HepG2 (cell line): ENCODE measurements around the gene VWA7. TPM values are rescaled to one million over a fixed set of nuclear protein-coding genes. Genes with fewer than 3 reads are reported as not detected.

Source experiments
- ATAC-seq: fragments of 200-7000 bp; cut with Tn5 transposase; 3 replicates; pipeline ENCODE4 v1.9.1; 2020; ENCODE audit warnings: mild to moderate bottlenecking, moderate library complexity
- BruUV-seq: library from RNA; stranded (reverse); fragments of 400-500 nt; replicated peaks from 2 replicates; lab custom pipeline; 2021; lab: Mats Ljungman, UMichigan
- CTCF ChIA-PET: fragments of 300-600 bp; formaldehyde crosslinking; extraction: SDS; loops from one replicate; lab custom pipeline; 2021; ENCODE audit warnings: low total read pairs, inconsistent platforms, low intra/inter-chr PET ratio; lab: Yijun Ruan, JAX
- POLR2A ChIA-PET: fragments of 350-600 bp; sonication (Branson Sonifier 250); formaldehyde crosslinking; loops from one replicate; lab custom pipeline; 2020; ENCODE audit warnings: antibody characterized with exemption, inconsistent platforms; lab: Yijun Ruan, JAX
- DNase-seq: peaks from one replicate; pipeline ENCODE4 v3.0.0-alpha.2; 2015; ENCODE audit warnings: low spot score
- FAIRE-seq: peaks from 3 replicates; lab custom pipeline; 2011; peaks lifted over from hg19 to GRCh38; lab: Jason Lieb, UNC
- H2AFZ ChIP-seq: one replicate; pipeline ENCODE4 v1.6.1; 2011; ENCODE audit warnings: low read length, inconsistent platforms
- H3K27ac ChIP-seq: fragments of 300-600 bp; 3 replicates; pipeline ENCODE4 v1.8.0; 2011; ENCODE audit warnings: mixed run types, mild to moderate bottlenecking, mixed read lengths, low read length, inconsistent platforms; ENCODE audit not compliant: insufficient read depth; ENCODE audit errors: extremely low read length
- H3K27me3 ChIP-seq, 2 experiments: fragments of 200-600 bp in 1 of 2; 2 replicates in 1 of 2; 3 replicates in 1 of 2; pipeline versions ENCODE4 v1.6.0 to v1.8.0; 2011; ENCODE audit warnings: low read length in 2 of 2, mild to moderate bottlenecking in 2 of 2, moderate library complexity in 2 of 2, inconsistent platforms in 1 of 2; ENCODE audit not compliant: insufficient read depth in 2 of 2, control insufficient read depth in 1 of 2
- H3K36me3 ChIP-seq, 2 experiments: fragments of 200-600 bp in 1 of 2; replicated peaks in 1 of 2; 2 replicates in 1 of 2; 3 replicates in 1 of 2; pipeline versions ENCODE4 v1.5.1 to v1.8.0; 2011; ENCODE audit warnings: low read length in 2 of 2, inconsistent platforms in 1 of 2; ENCODE audit not compliant: insufficient read depth in 2 of 2, control insufficient read depth in 1 of 2
- H3K4me1 ChIP-seq: 2 replicates; pipeline ENCODE4 v1.5.1; 2012; ENCODE audit warnings: low read length, inconsistent platforms; ENCODE audit not compliant: insufficient read depth
- H3K4me2 ChIP-seq: 2 replicates; pipeline ENCODE4 v1.6.0; 2011; ENCODE audit warnings: low read depth, low read length, inconsistent platforms
- H3K4me3 ChIP-seq, 3 experiments: fragments of 200-600 bp in 1 of 3; sonication (generic), shearing (Covaris generic) in 1 of 3; replicated peaks in 1 of 3; 2 replicates each; pipeline ENCODE4 v1.5.1; 2011 to 2016; ENCODE audit warnings: low read length in 3 of 3, inconsistent platforms in 2 of 3, low read depth in 2 of 3, mild to moderate bottlenecking in 2 of 3, control low read depth in 1 of 3, mixed read lengths in 1 of 3; ENCODE audit not compliant: insufficient read depth in 1 of 3
- H3K79me2 ChIP-seq: one replicate; pipeline ENCODE4 v1.6.1; 2011; ENCODE audit warnings: low read length, inconsistent platforms; ENCODE audit not compliant: insufficient read depth
- H3K9ac ChIP-seq: 2 replicates; pipeline ENCODE4 v1.6.0; 2011; ENCODE audit warnings: mild to moderate bottlenecking, low read depth, low read length, inconsistent platforms; ENCODE audit not compliant: insufficient read depth
- H3K9me3 ChIP-seq: 2 replicates; pipeline ENCODE4 v1.5.1; 2012; ENCODE audit warnings: mild to moderate bottlenecking, low read length
- H4K20me1 ChIP-seq: 2 replicates; pipeline ENCODE4 v1.6.0; 2011; ENCODE audit warnings: inconsistent platforms, mild to moderate bottlenecking, low read length, moderate library complexity; ENCODE audit not compliant: insufficient read depth
- CREB1 ChIP-seq, 2 experiments: fragments of 450-650 bp in 1 of 2; IDR thresholded peaks; 2 replicates each; pipeline ENCODE4 v1.6.1; 2016 to 2017; ENCODE audit warnings: control low read depth in 1 of 2, mild to moderate bottlenecking in 1 of 2, missing compliant biosample characterization in 1 of 2, missing genetic modification characterization in 1 of 2
- EP300 ChIP-seq, 3 experiments: sonication (generic) in 1 of 3; formaldehyde crosslinking in 1 of 3; IDR thresholded peaks; 2 replicates each; pipeline versions ENCODE4 v1.5.1 to v1.6.1; 2011 to 2020; ENCODE audit warnings: low read depth in 2 of 3, low read length in 2 of 3, borderline replicate concordance in 1 of 3, improper control_type of control experiment in 1 of 3, mild to moderate bottlenecking in 1 of 3, missing genetic modification reagents in 1 of 3, moderate library complexity in 1 of 3
- MBD4 ChIP-seq: IDR thresholded peaks from 2 replicates; pipeline ENCODE4 v1.6.1; 2012; ENCODE audit warnings: low read length, inconsistent platforms, borderline replicate concordance
- MTF2 ChIP-seq: sonication (generic); formaldehyde crosslinking; IDR thresholded peaks from 2 replicates; pipeline ENCODE4 v1.5.0; 2020; ENCODE audit warnings: missing genetic modification reagents, borderline replicate concordance
- NFYB ChIP-seq: sonication (generic); formaldehyde crosslinking; IDR thresholded peaks from 2 replicates; pipeline ENCODE4 v1.4.0; 2020; ENCODE audit warnings: missing genetic modification reagents
- SMYD3 ChIP-seq: sonication (generic); formaldehyde crosslinking; IDR thresholded peaks from 2 replicates; pipeline ENCODE4 v1.8.1; 2023; ENCODE audit warnings: mild to moderate bottlenecking, missing genetic modification reagents
- U2AF1 ChIP-seq: fragments of 200-400 bp; formaldehyde crosslinking; optimal IDR thresholded peaks from 2 replicates; pipeline ENCODE3; 2017; ENCODE audit warnings: mild to moderate bottlenecking, low read depth, low read length
- ZNF644 ChIP-seq: IDR thresholded peaks from 2 replicates; pipeline ENCODE4 v1.6.1; 2016; ENCODE audit warnings: low read depth
- WGBS: methylation state at CpG from one replicate; pipeline ENCODE4 v1.1.6; 2017; ENCODE audit warnings: low lambda C conversion rate; 5-methylcytosine and 5-hydroxymethylcytosine counted together
- in situ Hi-C: cut with HindIII; loops from 2 replicates; pipeline ENCODE4 v1.10.0; 2017; ENCODE audit warnings: low pct_unique_long_range_greater_than_20kb; ENCODE audit not compliant: extremely low pct_ligation_motif_present
- intact Hi-C: fragments of 100-400 bp; cut with micrococcal nuclease; formaldehyde crosslinking; loops from one replicate; pipeline ENCODE4 v1.10.0; 2022; ENCODE audit not compliant: unreplicated experiment
- polyA plus RNA-seq, 8 experiments: library from polyadenylated mRNA; depleted of rRNA in 3 of 8; stranded (reverse) in 7 of 8; unstranded in 1 of 8; fragments of >200 nt; fragmentation: Illumina TruSeq in 4 of 8; extraction: Trizol in 4 of 8; gene quantifications; 2 replicates each; pipeline versions ENCODE4 v1.2.1 to v1.2.3, GENCODE V29; 2011 to 2016; ENCODE audit warnings: low read depth in 4 of 8, missing spikeins in 1 of 8, mixed read lengths in 1 of 8; ENCODE audit not compliant: insufficient read depth in 1 of 8
- total RNA-seq, 5 experiments: library from RNA; depleted of rRNA; stranded (reverse); fragments of >200 nt; fragmentation: Illumina TruSeq; extraction: Trizol; gene quantifications; 2 replicates each; pipeline ENCODE4 v1.2.3, GENCODE V29; 2016; ENCODE audit warnings: low read depth in 1 of 5
- TF ChIP-seq, protein P1 (sequence below): sonication (generic); formaldehyde crosslinking; conservative IDR thresholded peaks from 2 replicates; pipeline ENCODE4 v1.8.0; 2022; ENCODE audit warnings: mild to moderate bottlenecking, moderate library complexity, missing genetic modification reagents
- TF ChIP-seq, protein P2 (sequence below): sonication (generic); formaldehyde crosslinking; IDR thresholded peaks from 2 replicates; pipeline ENCODE4 v1.5.0; 2020; ENCODE audit warnings: missing genetic modification reagents

VWA7 gene
- total and polyA plus RNA-seq, 2 of the 13 experiments (the other 11 are each of a cell fraction or from before 2014, with no cell fraction given), result 0.86 to 3.3 TPM

DNA sequence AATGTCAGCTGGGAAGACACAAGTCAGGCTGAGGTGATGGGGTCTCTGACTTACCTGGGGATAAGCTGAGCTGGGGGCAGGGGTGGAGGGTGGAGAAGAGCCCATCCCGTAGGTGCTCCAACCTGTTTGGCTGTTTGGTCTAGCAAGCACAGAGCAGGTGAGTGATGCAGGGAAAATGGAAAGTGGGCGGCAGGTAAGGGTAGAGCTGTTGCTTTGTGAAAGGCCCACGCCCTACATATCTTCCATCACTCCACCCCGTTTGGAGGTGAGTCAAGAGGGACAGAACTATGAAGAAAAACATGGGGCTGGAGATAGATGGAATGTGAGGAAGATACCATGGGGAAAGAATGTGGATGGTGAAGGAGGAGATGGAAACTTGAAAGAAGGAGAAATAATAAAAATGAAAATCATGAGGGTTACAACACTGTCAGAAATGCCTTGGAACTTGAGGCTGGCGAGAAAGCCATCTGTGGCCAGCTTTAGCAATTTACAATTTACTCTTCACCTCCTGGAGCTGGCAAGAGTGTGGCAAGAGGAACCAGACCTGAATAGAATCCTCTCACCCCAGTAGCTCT is 56.8 kb downstream of the VWA7 start:
- no peak overlapping the region for H2AFZ ChIP-seq
- peaks cover 5 to 39% of the 10 kb centered on the region in 2 experiments; a peak in 4 of 5 replicates for H3K27me3 ChIP-seq
- no peak overlapping the region for H3K9ac ChIP-seq
- in situ Hi-C loops (no loop called here), intact Hi-C loops (no loop called here)
- FAIRE-seq (no peak), DNase-seq (no peak), ATAC-seq (no peak)
- H4K20me1 ChIP-seq, result no peaks in the 10 kb centered on the region
- no peaks in the 10 kb centered on the region for H3K36me3 ChIP-seq
- CTCF ChIA-PET, result no interaction called here
- POLR2A ChIA-PET, result interaction anchor here (1.0 kb wide), 3 partner anchors 17 to 46 kb away, joined by 3 read pairs; partner anchors contain the start of gene ABHD16A
- no peaks in the 10 kb centered on the region for H3K9me3 ChIP-seq
- H3K4me2 ChIP-seq, result no peak overlapping the region
- TF ChIP-seq MTF2 (CRISPR knock-in tag) (no peak), EP300 (IDR thresholded peaks at IDR 0.05; ENCODE audit: low read depth in 2 of 2, low read length in 2 of 2) (no peak), EP300 (CRISPR knock-in tag; IDR thresholded peaks at IDR 0.05; ENCODE audit: borderline replicate concordance) (no peak), NFYB (CRISPR knock-in tag) (no peak), MBD4 (no peak), SMYD3 (no peak), U2AF1 (no peak), ZNF644 (no peak), CREB1 (IDR thresholded peaks at IDR 0.05) (no peak), CREB1 (CRISPR knock-in tag; IDR thresholded peaks at IDR 0.05) (no peak)
- TF ChIP-seq, protein P1, sequence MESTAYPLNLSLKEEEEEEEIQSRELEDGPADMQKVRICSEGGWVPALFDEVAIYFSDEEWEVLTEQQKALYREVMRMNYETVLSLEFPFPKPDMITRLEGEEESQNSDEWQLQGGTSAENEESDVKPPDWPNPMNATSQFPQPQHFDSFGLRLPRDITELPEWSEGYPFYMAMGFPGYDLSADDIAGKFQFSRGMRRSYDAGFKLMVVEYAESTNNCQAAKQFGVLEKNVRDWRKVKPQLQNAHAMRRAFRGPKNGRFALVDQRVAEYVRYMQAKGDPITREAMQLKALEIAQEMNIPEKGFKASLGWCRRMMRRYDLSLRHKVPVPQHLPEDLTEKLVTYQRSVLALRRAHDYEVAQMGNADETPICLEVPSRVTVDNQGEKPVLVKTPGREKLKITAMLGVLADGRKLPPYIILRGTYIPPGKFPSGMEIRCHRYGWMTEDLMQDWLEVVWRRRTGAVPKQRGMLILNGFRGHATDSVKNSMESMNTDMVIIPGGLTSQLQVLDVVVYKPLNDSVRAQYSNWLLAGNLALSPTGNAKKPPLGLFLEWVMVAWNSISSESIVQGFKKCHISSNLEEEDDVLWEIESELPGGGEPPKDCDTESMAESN (CRISPR knock-in tag), result no peak
- TF ChIP-seq, protein P2, sequence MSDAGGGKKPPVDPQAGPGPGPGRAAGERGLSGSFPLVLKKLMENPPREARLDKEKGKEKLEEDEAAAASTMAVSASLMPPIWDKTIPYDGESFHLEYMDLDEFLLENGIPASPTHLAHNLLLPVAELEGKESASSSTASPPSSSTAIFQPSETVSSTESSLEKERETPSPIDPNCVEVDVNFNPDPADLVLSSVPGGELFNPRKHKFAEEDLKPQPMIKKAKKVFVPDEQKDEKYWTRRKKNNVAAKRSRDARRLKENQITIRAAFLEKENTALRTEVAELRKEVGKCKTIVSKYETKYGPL (CRISPR knock-in tag), result no peak
- no peak overlapping the region for H3K27ac ChIP-seq
- no TSS peak for BruUV-seq
- 24% methylated on average over 5 of the region's 5 CpGs for WGBS
- H3K79me2 ChIP-seq, result no peaks in the 10 kb centered on the region
- peaks cover 9% of the 10 kb centered on the region for H3K4me1 ChIP-seq
- H3K4me3 ChIP-seq, result no peak overlapping the region
